Measurements from ENCODE around the gene HIP1.

HIP1 gene

GRCh38 chr7:75711076-75711475 is 27.7 kb downstream of the HIP1 start:
- no peak overlapping the region for H3K9ac ChIP-seq (ENCODE audit: low read length)
- H2AFZ ChIP-seq (ENCODE audit: low read depth, low read length, severe bottlenecking), result no peak overlapping the region
- no peaks in the 10 kb centered on the region for H4K20me1 ChIP-seq (ENCODE audit: low read depth, low read length)
- no peaks in the 10 kb centered on the region for H3F3A ChIP-seq (ENCODE audit: insufficient read depth)
- TF ChIP-seq EZH2phosphoT487 (conservative IDR thresholded peaks at IDR 0.05; ENCODE audit: low read length), result no peak
- no peak for TF ChIP-seq CTCF (IDR thresholded peaks at IDR 0.05; ENCODE audit: insufficient read depth, low read length, poor library complexity, severe bottlenecking)
- no peaks in the 10 kb centered on the region for H3K36me3 ChIP-seq (ENCODE audit: low read length)
- H3K79me2 ChIP-seq (ENCODE audit: insufficient read depth, low read length), result no peaks in the 10 kb centered on the region
- no peak overlapping the region for H3K4me2 ChIP-seq (ENCODE audit: low read depth, low read length, poor library complexity, severe bottlenecking)
- H3K9me2 ChIP-seq (replicated peaks; ENCODE audit: insufficient read depth, low read length), result no peaks in the 10 kb centered on the region
- no peaks in the 10 kb centered on the region for H3K27me3 ChIP-seq (ENCODE audit: low read length)
- H3K4me3 ChIP-seq (ENCODE audit: insufficient read depth, low read length, poor library complexity, severe bottlenecking), result no peak overlapping the region
- H3K9me3 ChIP-seq (ENCODE audit: insufficient read depth, low read length), result no peaks in the 10 kb centered on the region
- no peak overlapping the region for H3K27ac ChIP-seq (ENCODE audit: low read depth, low read length)

GRCh38 chr7:75704928-75705327 is 33.8 kb downstream of the HIP1 start:
- H3K27me3 ChIP-seq (ENCODE audit: low read length), result no peaks in the 10 kb centered on the region
- H3K79me2 ChIP-seq (ENCODE audit: insufficient read depth, low read length), result no peaks in the 10 kb centered on the region
- H3K9me2 ChIP-seq (replicated peaks; ENCODE audit: insufficient read depth, low read length), result no peaks in the 10 kb centered on the region
- TF ChIP-seq EZH2phosphoT487 (conservative IDR thresholded peaks at IDR 0.05; ENCODE audit: low read length), result no peak
- TF ChIP-seq CTCF (IDR thresholded peaks at IDR 0.05; ENCODE audit: insufficient read depth, low read length, poor library complexity, severe bottlenecking), result no peak
- H3K4me3 ChIP-seq (ENCODE audit: insufficient read depth, low read length, poor library complexity, severe bottlenecking), result no peak overlapping the region
- H3K27ac ChIP-seq (ENCODE audit: low read depth, low read length), result no peak overlapping the region
- H2AFZ ChIP-seq (ENCODE audit: low read depth, low read length, severe bottlenecking), result no peak overlapping the region
- no peaks in the 10 kb centered on the region for H3K36me3 ChIP-seq (ENCODE audit: low read length)
- no peak overlapping the region for H3K4me2 ChIP-seq (ENCODE audit: low read depth, low read length, poor library complexity, severe bottlenecking)
- H3K9ac ChIP-seq (ENCODE audit: low read length), result no peak overlapping the region
- no peaks in the 10 kb centered on the region for H4K20me1 ChIP-seq (ENCODE audit: low read depth, low read length)
- H3K9me3 ChIP-seq (ENCODE audit: insufficient read depth, low read length), result no peaks in the 10 kb centered on the region
- no peaks in the 10 kb centered on the region for H3F3A ChIP-seq (ENCODE audit: insufficient read depth)

- H2AFZ ChIP-seq (ENCODE audit: low read depth, low read length, severe bottlenecking), result no peak overlapping the region
- H3K4me2 ChIP-seq (ENCODE audit: low read depth, low read length, poor library complexity, severe bottlenecking), result no peak overlapping the region
- H3K36me3 ChIP-seq (ENCODE audit: low read length), result no peaks in the 10 kb centered on the region
These were observed 36.2 kb downstream of the HIP1 start for GRCh38 chr7:75702515-75702914.

More at GRCh38 chr7:75702515-75702914, 36.2 kb downstream of the HIP1 start:
- no peak overlapping the region for H3K4me3 ChIP-seq (ENCODE audit: insufficient read depth, low read length, poor library complexity, severe bottlenecking)
- H3K9ac ChIP-seq (ENCODE audit: low read length), result no peak overlapping the region
- H3K9me3 ChIP-seq (ENCODE audit: insufficient read depth, low read length), result no peaks in the 10 kb centered on the region
- no peaks in the 10 kb centered on the region for H3K9me2 ChIP-seq (replicated peaks; ENCODE audit: insufficient read depth, low read length)
- H3K27me3 ChIP-seq (ENCODE audit: low read length), result no peaks in the 10 kb centered on the region
- no peaks in the 10 kb centered on the region for H4K20me1 ChIP-seq (ENCODE audit: low read depth, low read length)
- TF ChIP-seq CTCF (IDR thresholded peaks at IDR 0.05; ENCODE audit: insufficient read depth, low read length, poor library complexity, severe bottlenecking) (no peak), EZH2phosphoT487 (conservative IDR thresholded peaks at IDR 0.05; ENCODE audit: low read length) (no peak)
- H3K79me2 ChIP-seq (ENCODE audit: insufficient read depth, low read length), result no peaks in the 10 kb centered on the region
- no peaks in the 10 kb centered on the region; the same call in 1 of the 2 replicates for H3F3A ChIP-seq (ENCODE audit: insufficient read depth)
- H3K27ac ChIP-seq (ENCODE audit: low read depth, low read length), result no peak overlapping the region

Data from SU-DHL-6 (cell line).